ENCODE results near the gene DCC.

The DCC gene

GRCh38 chr18:52582061-52582460 lies 242.1 kb downstream of the DCC start:
- ChIA-PET CTCF (no interaction called here), POLR2A (no interaction called here)
- no peak for DNase-seq (ENCODE audit: extremely low spot score)
- TF ChIP-seq, protein P1, sequence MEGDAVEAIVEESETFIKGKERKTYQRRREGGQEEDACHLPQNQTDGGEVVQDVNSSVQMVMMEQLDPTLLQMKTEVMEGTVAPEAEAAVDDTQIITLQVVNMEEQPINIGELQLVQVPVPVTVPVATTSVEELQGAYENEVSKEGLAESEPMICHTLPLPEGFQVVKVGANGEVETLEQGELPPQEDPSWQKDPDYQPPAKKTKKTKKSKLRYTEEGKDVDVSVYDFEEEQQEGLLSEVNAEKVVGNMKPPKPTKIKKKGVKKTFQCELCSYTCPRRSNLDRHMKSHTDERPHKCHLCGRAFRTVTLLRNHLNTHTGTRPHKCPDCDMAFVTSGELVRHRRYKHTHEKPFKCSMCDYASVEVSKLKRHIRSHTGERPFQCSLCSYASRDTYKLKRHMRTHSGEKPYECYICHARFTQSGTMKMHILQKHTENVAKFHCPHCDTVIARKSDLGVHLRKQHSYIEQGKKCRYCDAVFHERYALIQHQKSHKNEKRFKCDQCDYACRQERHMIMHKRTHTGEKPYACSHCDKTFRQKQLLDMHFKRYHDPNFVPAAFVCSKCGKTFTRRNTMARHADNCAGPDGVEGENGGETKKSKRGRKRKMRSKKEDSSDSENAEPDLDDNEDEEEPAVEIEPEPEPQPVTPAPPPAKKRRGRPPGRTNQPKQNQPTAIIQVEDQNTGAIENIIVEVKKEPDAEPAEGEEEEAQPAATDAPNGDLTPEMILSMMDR (IDR thresholded peaks at IDR 0.05; ENCODE audit: control extremely low read depth, extremely low read depth, low read depth, missing control alignments), result no peak

DNA sequence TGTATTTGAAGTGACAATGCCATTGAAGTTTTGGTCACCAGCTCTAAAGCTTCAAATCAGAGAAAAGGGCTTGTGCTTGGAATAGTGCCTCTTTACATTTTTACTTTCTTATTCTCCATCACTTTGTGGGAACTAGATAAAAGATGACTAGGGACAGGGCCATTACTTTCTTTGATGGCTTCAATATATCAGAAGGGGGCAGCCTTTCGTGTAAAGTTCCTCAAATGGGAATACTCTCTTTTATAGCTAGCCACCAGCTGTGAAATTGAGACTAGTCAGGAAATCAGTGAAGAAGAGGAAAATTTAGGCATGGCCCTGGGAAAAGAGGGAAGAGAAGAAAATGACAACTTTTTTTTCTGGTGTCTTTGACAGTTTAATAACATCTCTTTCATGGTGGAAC lies 242.5 kb downstream of the DCC start:
- TF ChIP-seq, protein P1 (IDR thresholded peaks at IDR 0.05; ENCODE audit: control extremely low read depth, extremely low read depth, low read depth, missing control alignments), result no peak
- POLR2A ChIA-PET, result no interaction called here
- CTCF ChIA-PET, result no interaction called here
- DNase-seq (ENCODE audit: extremely low spot score), result no peak

DNA sequence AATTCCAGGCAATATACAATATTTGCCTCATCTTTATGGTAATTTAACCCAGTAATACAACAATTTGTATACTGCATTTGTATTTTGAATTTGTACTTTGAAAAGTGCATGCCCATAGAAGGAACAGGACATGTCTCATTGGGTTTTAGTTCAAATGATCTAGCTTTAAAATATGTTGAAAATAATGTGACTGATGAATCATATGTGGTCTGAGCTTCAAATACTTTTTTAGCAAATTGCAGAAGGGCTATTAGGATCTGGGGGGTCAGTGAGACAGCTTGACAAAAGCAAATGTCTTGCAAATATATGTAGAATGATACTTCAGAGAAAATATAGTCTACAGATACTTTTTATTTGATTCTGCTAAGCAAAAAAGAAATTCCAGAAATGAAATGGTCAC lies 248.9 kb downstream of the DCC start:
- no peak for DNase-seq (ENCODE audit: extremely low spot score)
- ChIA-PET CTCF (no interaction called here), POLR2A (no interaction called here)
- TF ChIP-seq, protein P1 (IDR thresholded peaks at IDR 0.05; ENCODE audit: control extremely low read depth, extremely low read depth, low read depth, missing control alignments), result no peak

GRCh38 chr18:52596748-52597435 lies 256.9 kb downstream of the DCC start:
- DNase-seq (ENCODE audit: extremely low spot score), result no peak
- ChIA-PET CTCF (interaction anchor here (1.8 kb wide), 1 partner anchor 10 kb away, joined by 4 read pairs; no protein-coding TSS in a partner anchor), POLR2A (no interaction called here)
- TF ChIP-seq, protein P1 (IDR thresholded peaks at IDR 0.05; ENCODE audit: control extremely low read depth, extremely low read depth, low read depth, missing control alignments), result no peak

- TF ChIP-seq, protein P1 (IDR thresholded peaks at IDR 0.05; ENCODE audit: control extremely low read depth, extremely low read depth, low read depth, missing control alignments), result no peak
- CTCF ChIA-PET, result no interaction called here
- no peak for DNase-seq (ENCODE audit: extremely low spot score)
- POLR2A ChIA-PET, result no interaction called here
These were observed 258.9 kb downstream of the DCC start for GRCh38 chr18:52598921-52599320.

DNA sequence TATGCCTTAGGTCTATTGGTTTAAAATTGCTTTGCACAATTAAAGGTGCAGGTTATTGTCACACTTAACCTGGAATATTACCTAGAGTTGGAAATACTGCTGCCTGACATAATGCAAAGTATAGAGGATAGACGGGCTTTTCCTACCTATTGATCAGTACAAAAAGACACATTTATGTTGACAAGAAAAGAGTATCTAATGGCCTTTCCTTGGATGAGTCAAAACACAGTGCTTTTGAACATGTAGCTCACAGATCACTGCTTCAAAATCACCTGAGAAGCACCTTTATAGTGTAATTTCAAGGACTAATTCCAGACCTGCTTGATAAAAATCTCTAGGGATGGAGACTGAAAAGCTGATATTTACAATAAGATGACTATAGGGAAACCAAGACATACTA lies 262.8 kb downstream of the DCC start:
- DNase-seq (ENCODE audit: extremely low spot score), result no peak
- TF ChIP-seq, protein P1 (IDR thresholded peaks at IDR 0.05; ENCODE audit: control extremely low read depth, extremely low read depth, low read depth, missing control alignments), result no peak
- CTCF ChIA-PET, result no interaction called here
- POLR2A ChIA-PET, result no interaction called here

Measured in GM10248 (cell line).